Measurements from ENCODE around the gene NMNAT2.
"Not testable (repeated sequence)": the region's sequence is repeated elsewhere in the genome, so short reads cannot be mapped to it uniquely, and the experiment has no call there.

The NMNAT2 gene

DNA sequence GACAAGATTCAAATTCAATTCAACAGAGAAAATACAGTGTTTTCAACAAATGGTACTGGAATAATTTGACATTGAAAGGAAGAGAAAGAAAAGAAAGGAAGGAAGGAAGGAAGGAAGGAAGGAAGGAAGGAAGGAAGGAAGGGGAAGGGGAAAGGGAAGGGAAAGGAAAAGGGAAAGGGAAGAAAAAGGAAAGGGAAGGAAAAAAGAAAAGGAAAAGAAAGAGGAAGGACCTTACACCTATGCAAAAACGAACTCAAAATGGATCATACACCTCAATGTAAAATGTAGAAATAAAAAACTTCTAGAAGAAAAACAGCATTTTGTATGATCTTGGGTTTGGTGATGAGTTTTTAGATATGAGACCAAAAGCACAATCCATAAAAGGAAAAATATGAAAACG is 19.9 kb upstream of the NMNAT2 start:
- TF ChIP-seq CTCF (IDR thresholded peaks at IDR 0.05; ENCODE audit: extremely low read depth, missing control alignments) = no peak
- DNase-seq (ENCODE audit: low spot score) = no peak

DNA sequence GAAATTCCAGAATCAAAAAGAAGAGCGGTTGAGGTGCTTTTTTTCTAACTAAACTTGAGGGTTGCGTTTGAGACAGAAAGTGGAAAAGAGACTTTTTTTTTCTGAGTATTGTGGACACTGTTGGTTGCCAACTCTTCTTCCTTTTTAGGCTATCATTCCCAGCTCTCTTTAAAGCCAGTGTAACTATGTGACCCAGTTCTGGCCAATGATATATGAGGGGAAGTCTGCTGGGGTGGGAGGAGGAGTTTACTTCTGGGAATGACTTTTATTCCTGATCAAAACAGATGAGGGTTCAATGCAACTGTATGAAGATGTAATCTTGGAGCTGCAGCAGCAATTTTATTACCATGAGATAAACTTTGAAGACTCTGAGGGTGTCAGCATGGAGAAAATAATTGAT is 17.3 kb upstream of the NMNAT2 start:
- no peak for DNase-seq (ENCODE audit: low spot score)
- TF ChIP-seq CTCF (IDR thresholded peaks at IDR 0.05; ENCODE audit: extremely low read depth, missing control alignments) = no peak

- no peak for TF ChIP-seq CTCF (IDR thresholded peaks at IDR 0.05; ENCODE audit: extremely low read depth, missing control alignments)
- no peak for DNase-seq (ENCODE audit: low spot score)
Observed at GRCh38 chr1:183433703-183434102, 15.5 kb upstream of the NMNAT2 start.

- TF ChIP-seq CTCF (IDR thresholded peaks at IDR 0.05; ENCODE audit: extremely low read depth, missing control alignments) = no peak
- no peak for DNase-seq (ENCODE audit: low spot score)
Observed at GRCh38 chr1:183432548-183432875, 14.3 kb upstream of the NMNAT2 start.

DNA sequence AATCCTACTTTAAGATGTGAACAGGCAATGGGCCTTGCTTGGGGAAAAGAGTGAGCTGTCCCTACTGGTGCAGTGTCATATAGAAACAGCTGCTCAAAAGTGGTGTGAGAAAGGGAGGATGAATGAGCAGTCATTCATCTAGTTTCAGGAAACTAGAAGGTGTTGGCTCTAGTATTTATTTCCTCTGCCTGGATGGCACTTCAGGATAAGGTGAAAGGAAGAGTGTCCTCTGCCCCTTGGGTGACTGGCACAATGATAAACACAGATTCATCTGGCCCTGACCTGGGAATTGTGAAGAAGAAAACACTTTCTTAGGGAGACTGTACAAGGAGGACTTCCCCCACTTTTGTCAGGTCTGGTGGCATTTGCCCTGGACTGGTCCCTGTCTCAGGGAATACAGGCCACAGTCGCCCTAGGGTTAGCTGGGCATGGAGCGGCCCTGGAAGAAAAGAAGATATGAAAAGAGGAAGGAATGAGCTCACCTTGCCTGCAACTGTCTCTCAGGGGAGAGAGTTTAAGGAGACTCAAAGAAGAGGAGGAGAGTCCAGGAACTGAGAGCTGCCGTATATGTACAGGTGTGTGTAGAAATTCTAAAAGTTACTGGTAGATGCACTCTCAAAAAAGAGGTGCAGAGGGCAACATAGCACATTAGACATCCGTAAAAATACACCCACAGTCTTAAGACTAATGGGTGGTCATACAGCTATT is 13.8 kb upstream of the NMNAT2 start:
- no peak for TF ChIP-seq CTCF (IDR thresholded peaks at IDR 0.05; ENCODE audit: extremely low read depth, missing control alignments)
- no peak for DNase-seq (ENCODE audit: low spot score)

- not testable (repeated sequence) for DNase-seq (ENCODE audit: low spot score)
Observed at GRCh38 chr1:183427591-183427990, 9.4 kb upstream of the NMNAT2 start.

DNA sequence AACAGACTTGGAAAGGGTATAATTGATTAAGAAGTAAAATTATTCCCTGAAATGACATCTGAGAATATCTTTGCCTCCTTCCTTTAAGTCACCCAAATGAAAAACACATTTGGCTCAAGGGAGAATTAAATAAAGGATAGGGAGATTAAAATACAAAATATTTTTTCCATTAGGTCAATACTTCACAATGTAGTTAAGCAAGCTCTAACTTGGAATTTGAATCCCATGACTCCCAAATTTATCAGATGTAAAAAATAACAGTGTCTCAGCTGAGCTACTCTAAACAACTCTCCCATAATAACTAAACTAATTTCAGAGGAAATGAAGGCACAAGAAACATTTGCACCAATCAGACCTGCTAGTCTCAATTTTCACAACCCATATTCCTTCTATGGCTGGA is 6.5 kb upstream of the NMNAT2 start:
- no peak for TF ChIP-seq CTCF (IDR thresholded peaks at IDR 0.05; ENCODE audit: extremely low read depth, missing control alignments)
- DNase-seq (ENCODE audit: low spot score) = no peak

- no peak for TF ChIP-seq CTCF (IDR thresholded peaks at IDR 0.05; ENCODE audit: extremely low read depth, missing control alignments)
- DNase-seq (ENCODE audit: low spot score) = no peak
Observed at GRCh38 chr1:183423541-183423940, 5.4 kb upstream of the NMNAT2 start.

All from GM20000 (cell line).